ENCODE measurements around the gene ADAD2. TPM values are rescaled to one million over a fixed set of nuclear protein-coding genes. Genes with fewer than 3 reads are reported as not detected.

ADAD2 gene
- total RNA-seq, 6 experiments from 2014 or later, result 0.87 to 1.0 TPM; not detected in 4

GRCh38 chr16:84241778-84242177 lies 50.8 kb downstream of the ADAD2 start:
- H3K4me3 ChIP-seq, result no peak overlapping the region
- H3K4me1 ChIP-seq, result no peaks in the 10 kb centered on the region
- no peak for ATAC-seq
- H3K27me3 ChIP-seq, result no peaks in the 10 kb centered on the region
- no peaks in the 10 kb centered on the region for H3K36me3 ChIP-seq
- intact Hi-C loops (cut with DNase I), result no loop called here
- no peak for TF ChIP-seq POLR2A (IDR thresholded peaks at IDR 0.05)
- TF ChIP-seq CTCF (IDR thresholded peaks at IDR 0.05), result no peak
- DNase-seq, result no peak
- 31% methylated on average over 1 of the region's 1 CpG for WGBS (ENCODE audit: insufficient coverage, low coverage, low lambda C conversion rate, missing lambda C conversion rate)
- H3K27ac ChIP-seq, result no peak overlapping the region
- no peaks in the 10 kb centered on the region for H3K9me3 ChIP-seq

- no peaks in the 10 kb centered on the region for H3K4me1 ChIP-seq
- no peaks in the 10 kb centered on the region for H3K27me3 ChIP-seq
- DNase-seq (no peak), ATAC-seq (no peak)
- H3K4me3 ChIP-seq, result no peak overlapping the region
- TF ChIP-seq CTCF (IDR thresholded peaks at IDR 0.05), result no peak
- no peak for TF ChIP-seq POLR2A (IDR thresholded peaks at IDR 0.05)
- no peaks in the 10 kb centered on the region for H3K9me3 ChIP-seq
- WGBS (ENCODE audit: insufficient coverage, low coverage, low lambda C conversion rate, missing lambda C conversion rate), result 77% methylated on average over 8 of the region's 9 CpGs
- intact Hi-C loops (cut with DNase I), result no loop called here
- no peak overlapping the region for H3K27ac ChIP-seq
- no peaks in the 10 kb centered on the region for H3K36me3 ChIP-seq
Observed at GRCh38 chr16:84242839-84243238, 51.9 kb downstream of the ADAD2 start.

GRCh38 chr16:84243732-84244131 lies 52.8 kb downstream of the ADAD2 start:
- Histone ChIP-seq H3K9me3 (no peaks in the 10 kb centered on the region), H3K27ac (no peak overlapping the region), H3K4me3 (no peak overlapping the region), H3K4me1 (no peaks in the 10 kb centered on the region), H3K27me3 (no peaks in the 10 kb centered on the region), H3K36me3 (no peaks in the 10 kb centered on the region)
- intact Hi-C loops (cut with DNase I), result no loop called here
- TF ChIP-seq CTCF (IDR thresholded peaks at IDR 0.05) (no peak), POLR2A (IDR thresholded peaks at IDR 0.05) (no peak)
- DNase-seq, result no peak
- 89% methylated on average over 1 of the region's 1 CpG for WGBS (ENCODE audit: insufficient coverage, low coverage, low lambda C conversion rate, missing lambda C conversion rate)
- no peak for ATAC-seq

GRCh38 chr16:84244728-84245127 lies 53.8 kb downstream of the ADAD2 start:
- DNase-seq (no peak), ATAC-seq (no peak)
- WGBS (ENCODE audit: insufficient coverage, low coverage, low lambda C conversion rate, missing lambda C conversion rate), result 92% methylated on average over 2 of the region's 2 CpGs
- Histone ChIP-seq H3K9me3 (no peaks in the 10 kb centered on the region), H3K4me1 (no peaks in the 10 kb centered on the region), H3K27me3 (no peaks in the 10 kb centered on the region), H3K27ac (no peak overlapping the region), H3K4me3 (no peak overlapping the region), H3K36me3 (no peaks in the 10 kb centered on the region)
- no peak for TF ChIP-seq POLR2A (IDR thresholded peaks at IDR 0.05)
- no peak for TF ChIP-seq CTCF (IDR thresholded peaks at IDR 0.05)
- intact Hi-C loops (cut with DNase I), result no loop called here
